HG03378 (cell line): ENCODE measurements around the gene OSBPL9.

Experiments used
- ATAC-seq: cut with Tn5 transposase; IDR thresholded peaks from one replicate; pipeline ENCODE4 v1.9.1; 2021; ENCODE audit warnings: mild to moderate bottlenecking, moderate library complexity; ENCODE audit not compliant: unreplicated experiment

The OSBPL9 gene

GRCh38 chr1:51661081-51661518 lies 44.2 kb downstream of the OSBPL9 start:
- no peak for ATAC-seq

GRCh38 chr1:51663105-51663504 lies 46.2 kb downstream of the OSBPL9 start:
- ATAC-seq, result no peak

GRCh38 chr1:51663721-51664120 lies 46.8 kb downstream of the OSBPL9 start:
- no peak for ATAC-seq

GRCh38 chr1:51664421-51665240 lies 47.7 kb downstream of the OSBPL9 start:
- ATAC-seq, result no peak

- no peak for ATAC-seq
These were observed 49.6 kb downstream of the OSBPL9 start for GRCh38 chr1:51666478-51666877.

- ATAC-seq, result no peak
These were observed 50.7 kb downstream of the OSBPL9 start for GRCh38 chr1:51667561-51667960.

GRCh38 chr1:51669272-51669671 lies 52.4 kb downstream of the OSBPL9 start:
- no peak for ATAC-seq

- ATAC-seq, result no peak
These were observed 52.9 kb downstream of the OSBPL9 start for GRCh38 chr1:51669816-51670215.

- ATAC-seq, result no peak
These were observed 54.8 kb downstream of the OSBPL9 start for GRCh38 chr1:51671527-51672325.

- no peak for ATAC-seq
These were observed 56.4 kb downstream of the OSBPL9 start for GRCh38 chr1:51673279-51673678.

GRCh38 chr1:51675177-51675780 lies 58.4 kb downstream of the OSBPL9 start:
- ATAC-seq, result no peak

- peak; percentile 50 for ATAC-seq
These were observed 62.5 kb downstream of the OSBPL9 start for GRCh38 chr1:51679435-51679834.

GRCh38 chr1:51684776-51685175 lies 67.9 kb downstream of the OSBPL9 start:
- no peak for ATAC-seq

- ATAC-seq, result no peak
These were observed 69.6 kb downstream of the OSBPL9 start for GRCh38 chr1:51686450-51686849.

- no peak for ATAC-seq
These were observed 72.2 kb downstream of the OSBPL9 start for GRCh38 chr1:51689075-51689440.

- no peak for ATAC-seq
These were observed 72.8 kb downstream of the OSBPL9 start for GRCh38 chr1:51689643-51690042.

- no peak for ATAC-seq
These were observed 73.5 kb downstream of the OSBPL9 start for GRCh38 chr1:51690285-51690961.

- ATAC-seq, result no peak
These were observed 75.0 kb downstream of the OSBPL9 start for GRCh38 chr1:51691920-51692319.

- no peak for ATAC-seq
These were observed 76.7 kb downstream of the OSBPL9 start for GRCh38 chr1:51693419-51694155.

GRCh38 chr1:51697166-51697565 lies 80.3 kb downstream of the OSBPL9 start:
- ATAC-seq, result no peak
